NCI-H69 (cell line): ENCODE measurements around the gene GARS1.

Experiments
- DNase-seq: peaks from one replicate; lab custom pipeline; 2025; lab: John Stamatoyannopoulos, UW

GARS1 gene

DNA sequence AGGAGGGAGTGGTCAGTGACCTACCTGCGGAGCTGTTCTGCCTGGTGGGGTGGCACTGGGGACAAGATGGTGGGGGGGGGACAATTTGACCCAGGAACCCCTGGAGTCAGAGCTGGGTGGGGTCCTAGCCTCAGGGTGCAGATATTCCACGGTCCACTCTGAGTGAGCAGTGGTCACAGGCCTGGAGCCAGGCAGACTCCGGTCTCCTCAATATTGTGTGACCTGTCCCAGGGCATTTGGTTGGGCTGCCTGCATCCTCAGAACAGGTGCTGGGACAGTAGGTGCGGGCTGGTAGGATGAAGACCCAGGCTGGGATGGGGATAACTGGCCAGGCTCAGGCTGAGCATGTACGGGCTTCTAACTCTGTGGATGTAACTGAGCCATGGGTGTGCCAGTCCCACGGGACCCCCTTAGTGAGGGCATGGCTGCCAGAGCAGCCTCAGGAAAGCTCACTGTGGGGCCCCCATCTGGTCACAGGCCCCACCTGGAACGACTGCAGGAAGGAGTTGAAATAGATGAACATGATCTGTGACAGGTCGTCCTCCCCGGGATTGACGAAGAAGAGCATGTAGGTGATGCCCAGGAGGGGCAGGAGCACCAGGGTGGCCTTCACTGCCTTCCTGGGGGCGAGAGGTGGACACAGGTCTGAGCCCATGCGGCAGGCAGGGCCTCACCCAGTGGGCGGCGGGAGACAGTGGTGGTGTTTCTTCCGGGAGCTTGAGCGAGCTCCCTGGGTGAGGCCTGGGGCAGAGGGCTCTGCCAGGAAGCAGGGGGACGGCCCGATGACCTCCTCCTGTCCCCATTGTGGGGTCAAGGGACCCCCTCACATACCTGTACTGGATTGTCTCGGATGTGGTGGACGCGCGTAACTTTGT is 60.7 kb downstream of the GARS1 start:
- DNase-seq: no peak

- peak; percentile 38 for DNase-seq
These were observed 61.6 kb downstream of the GARS1 start for GRCh38 chr7:30656006-30656957.

GRCh38 chr7:30657131-30657530 is 62.5 kb downstream of the GARS1 start:
- DNase-seq: no peak

- no peak for DNase-seq
These were observed 63.9 kb downstream of the GARS1 start for GRCh38 chr7:30658479-30659074.

DNA sequence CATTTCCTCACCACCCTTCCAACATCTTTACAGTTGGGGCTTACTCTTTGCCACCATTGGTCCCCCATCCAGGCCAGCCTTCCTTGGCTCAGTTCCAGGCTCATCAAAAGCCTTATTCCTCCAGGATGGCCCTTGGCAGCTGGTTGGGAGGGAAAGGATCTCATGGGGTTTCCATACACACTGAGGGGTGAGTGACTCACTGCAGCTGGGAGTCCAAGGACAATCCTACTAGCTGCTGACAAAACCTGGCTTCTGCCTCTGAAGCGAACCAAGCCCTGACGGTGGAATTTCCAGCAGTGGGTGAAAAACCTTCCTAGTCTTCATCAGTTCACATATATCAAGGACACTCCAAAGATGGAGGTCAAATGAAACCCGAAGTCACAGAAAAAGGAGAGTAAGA is 64.6 kb downstream of the GARS1 start:
- peak; percentile 99 for DNase-seq

DNA sequence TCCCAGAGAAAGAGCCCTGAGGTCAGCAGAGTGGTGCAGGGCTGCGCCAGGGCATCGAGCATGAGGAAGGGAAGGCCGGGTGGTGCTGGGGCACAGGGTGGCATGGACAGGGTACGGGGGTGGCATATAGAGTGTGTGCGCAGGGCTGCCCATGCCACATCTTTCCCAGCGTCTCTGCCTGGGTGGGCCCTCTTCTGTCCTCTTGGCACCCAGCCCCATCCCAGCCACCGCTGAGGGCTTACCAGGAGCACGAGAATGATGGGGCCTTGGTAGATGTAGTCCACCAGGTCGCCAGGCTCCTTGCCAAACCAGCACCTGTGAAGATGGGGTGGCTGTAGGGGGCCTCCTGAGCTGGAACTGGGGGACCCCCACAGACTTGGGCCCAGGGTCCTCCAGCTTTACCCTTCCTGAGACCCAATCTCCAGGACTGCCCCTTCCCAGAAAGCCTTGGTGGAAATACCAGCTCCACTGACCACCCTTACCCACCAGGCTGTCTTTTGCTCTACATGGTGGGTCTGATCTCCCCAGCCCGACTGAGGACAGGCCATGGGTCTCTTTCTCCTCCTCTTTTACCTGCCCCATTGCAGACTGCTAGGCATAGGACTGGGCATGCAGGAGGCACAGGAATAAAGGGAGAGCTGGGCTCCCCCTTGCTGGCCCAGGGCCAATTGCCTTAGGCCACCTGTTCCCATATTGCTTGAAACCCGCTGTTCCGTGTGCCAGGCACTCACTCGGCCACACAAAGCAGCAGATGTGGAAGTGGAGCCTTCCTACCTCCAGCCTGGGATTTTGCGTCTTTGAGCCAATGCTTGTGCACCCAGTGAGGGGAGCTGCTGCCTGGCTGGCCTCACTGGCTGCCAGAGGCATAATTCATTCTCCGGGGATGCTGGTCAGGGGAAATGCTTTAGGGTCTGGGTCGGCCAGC is 65.9 kb downstream of the GARS1 start:
- DNase-seq: peak; percentile 99

GRCh38 chr7:30661926-30662325 is 67.2 kb downstream of the GARS1 start:
- DNase-seq: no peak

DNA sequence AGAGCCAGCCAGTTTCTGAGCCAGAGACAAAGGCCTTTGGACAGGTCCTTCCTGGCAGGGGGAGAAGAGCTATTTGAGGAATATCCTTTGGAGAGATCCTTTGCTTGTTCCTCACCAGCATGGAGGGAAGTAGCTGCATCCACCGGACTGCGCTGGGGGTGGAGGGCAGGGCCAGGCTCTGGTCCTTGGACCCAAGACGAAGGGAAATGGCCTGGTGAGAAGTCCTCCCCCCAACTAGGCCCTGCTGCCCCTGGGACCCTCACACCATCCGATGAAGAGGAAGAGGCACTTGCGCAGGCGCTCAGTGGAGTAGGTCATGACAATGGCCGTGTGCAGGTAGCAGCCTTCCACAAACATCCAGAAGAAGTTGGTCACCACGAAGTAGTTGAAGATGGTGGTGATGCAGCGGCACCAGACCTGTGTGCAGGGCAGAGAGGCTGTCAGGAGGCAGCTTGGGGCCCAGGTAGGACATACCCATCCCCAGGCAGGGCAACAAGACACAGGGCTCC is 67.8 kb downstream of the GARS1 start:
- no peak for DNase-seq

DNA sequence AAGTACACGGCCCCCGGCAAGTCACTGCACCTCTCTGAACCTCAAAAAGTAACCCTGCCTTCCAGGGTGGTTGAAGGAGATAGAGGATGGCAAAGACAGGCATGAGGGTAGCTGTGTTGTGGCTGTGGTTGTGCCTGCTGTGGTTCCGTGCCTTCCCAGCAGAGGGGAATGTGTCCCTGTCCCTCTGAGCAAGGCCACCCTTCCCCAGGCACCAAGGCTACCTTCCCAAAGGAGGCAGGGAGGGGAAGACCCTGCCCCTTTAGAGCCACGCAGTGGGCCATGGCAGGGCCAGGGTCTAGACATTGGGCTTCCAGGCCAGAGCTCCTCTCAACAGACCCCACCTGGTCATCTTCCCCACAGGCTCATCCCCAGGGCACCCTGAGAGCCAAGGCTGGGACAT is 68.7 kb downstream of the GARS1 start:
- DNase-seq: no peak

GRCh38 chr7:30664184-30664885 is 69.7 kb downstream of the GARS1 start:
- no peak for DNase-seq

- no peak for DNase-seq
These were observed 70.4 kb downstream of the GARS1 start for GRCh38 chr7:30665043-30665442.

- DNase-seq: no peak
These were observed 70.8 kb downstream of the GARS1 start for GRCh38 chr7:30665449-30665848.

GRCh38 chr7:30667172-30667571 is 72.5 kb downstream of the GARS1 start:
- DNase-seq: no peak

DNA sequence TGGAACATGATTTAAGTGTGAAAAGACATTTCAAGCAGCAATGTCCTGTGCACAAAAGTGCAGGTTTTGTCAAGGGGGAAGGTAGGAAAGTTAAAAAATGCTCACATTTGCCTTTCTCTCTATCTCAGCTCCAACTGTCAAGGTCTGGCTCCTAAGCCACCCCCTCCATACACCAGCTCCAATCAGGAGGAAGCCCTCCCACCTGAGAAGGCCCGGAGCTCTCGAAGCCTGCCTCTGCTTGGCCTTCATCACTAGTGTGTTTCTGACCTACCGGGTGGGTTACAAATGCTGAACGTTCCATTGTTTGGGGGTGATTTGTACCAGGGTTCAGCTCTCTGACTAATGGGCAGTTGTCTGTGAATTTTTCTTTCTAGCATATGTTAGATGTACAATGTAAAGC is 73.4 kb downstream of the GARS1 start:
- no peak for DNase-seq

DNA sequence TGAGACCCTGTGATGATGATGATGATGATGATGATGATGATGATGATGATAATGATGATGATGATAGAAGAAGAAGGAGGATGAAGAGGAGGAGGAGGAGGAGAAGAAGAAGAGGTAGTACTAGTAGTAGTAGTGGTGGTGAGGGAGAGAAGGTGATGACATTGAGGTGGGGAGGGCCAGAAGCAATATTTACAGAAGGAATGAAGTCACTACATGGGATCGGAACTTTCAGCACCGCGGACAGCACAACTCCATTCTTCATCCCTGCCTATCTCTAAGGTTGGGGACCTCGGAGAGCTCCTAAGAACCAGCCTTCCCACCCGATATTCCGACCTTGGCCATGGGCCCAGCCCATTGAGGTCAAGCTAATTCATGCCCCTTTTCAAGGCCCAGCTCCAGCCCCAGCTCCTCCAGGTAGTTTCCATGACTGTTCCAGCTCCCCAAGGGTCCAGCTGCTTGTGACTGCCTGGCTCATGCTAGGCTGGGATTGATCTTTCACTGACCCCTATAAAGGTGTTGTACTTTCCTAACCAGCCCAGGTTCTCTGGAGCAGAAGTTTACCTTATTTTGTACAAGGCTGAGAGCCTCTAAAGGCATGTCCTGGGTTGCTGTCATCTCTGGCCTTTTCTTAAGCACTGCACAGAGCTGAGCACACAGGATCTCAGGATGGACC is 77.3 kb downstream of the GARS1 start:
- no peak for DNase-seq

DNA sequence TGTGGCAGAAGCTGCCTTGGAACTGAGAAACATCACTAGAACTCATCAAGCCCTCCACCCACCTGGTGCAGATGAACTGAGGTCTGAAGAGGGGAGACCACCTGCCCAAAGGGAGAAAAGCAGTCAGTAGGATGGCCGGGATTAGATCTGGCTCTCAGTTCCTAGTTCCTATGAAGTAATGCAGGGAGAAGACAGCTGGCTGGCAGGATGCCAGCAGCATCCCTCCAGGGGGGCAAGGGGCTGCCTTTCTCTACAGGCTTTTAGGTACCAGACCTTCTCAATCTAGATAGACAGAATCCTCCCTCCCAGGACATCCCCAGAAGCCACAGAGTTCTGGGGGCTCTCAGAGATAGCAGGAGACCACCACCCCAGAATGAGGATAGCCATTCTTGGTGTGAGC is 79.7 kb downstream of the GARS1 start:
- peak; percentile 65 for DNase-seq

DNA sequence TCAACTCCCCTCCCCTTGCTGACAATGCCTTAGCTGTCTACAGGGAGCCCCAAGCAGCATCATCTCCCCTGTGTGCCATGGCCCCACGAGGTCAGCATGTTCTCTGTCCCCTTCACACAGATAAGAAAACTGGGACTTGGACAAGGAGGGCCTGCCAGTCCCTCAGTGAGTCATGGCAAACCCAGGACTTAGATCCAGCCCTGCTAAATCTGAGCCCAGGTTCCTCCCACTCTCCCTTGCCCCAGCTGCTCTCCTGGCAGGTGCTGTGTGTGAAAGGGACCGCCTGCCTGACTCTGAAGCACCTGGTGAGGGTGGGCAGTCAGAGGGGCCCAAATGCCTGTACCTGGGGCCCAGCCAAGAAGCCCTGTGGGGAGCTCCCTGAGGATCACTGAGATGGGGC is 80.2 kb downstream of the GARS1 start:
- DNase-seq: peak; percentile 88

DNA sequence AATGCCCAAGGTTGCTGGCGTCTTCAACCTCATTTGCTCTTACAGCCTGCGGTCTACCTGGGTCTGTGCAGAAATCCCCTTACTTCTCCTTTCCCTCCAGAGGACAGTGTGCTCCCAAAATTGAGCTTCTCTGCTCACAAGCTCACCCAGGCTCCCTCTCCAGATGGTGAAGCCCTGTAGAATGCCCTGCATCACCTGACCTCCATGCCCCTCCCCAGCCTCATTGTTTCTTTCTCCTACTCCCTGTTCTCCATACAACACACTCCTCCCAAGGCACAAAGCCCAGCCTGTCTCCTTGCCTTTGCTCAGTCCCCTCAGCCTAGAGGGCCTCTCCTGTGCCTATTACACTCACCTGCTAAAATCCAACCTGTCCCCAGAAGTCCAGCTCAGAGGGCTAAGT is 84.1 kb downstream of the GARS1 start:
- peak; percentile 77 for DNase-seq

DNA sequence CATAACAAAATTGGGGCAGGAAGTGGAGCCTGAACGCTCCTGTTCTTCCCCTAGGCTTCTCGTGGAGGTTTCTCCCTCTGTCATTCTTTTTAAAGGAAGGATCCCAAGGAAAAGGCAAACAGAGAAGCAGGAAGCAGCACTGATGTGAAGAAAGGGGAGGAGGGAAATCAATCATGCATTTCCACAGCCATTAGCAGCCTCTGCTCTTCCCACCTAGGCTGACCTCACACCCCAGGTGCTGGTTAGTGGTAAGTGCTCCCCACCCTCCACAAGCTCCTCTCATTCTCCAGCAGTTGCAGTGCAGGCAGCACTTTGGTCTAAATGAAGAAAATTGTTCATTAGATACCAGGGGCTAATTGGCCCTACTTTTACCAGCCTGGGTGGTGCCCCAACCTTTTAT is 85.0 kb downstream of the GARS1 start:
- DNase-seq: peak; percentile 89

DNA sequence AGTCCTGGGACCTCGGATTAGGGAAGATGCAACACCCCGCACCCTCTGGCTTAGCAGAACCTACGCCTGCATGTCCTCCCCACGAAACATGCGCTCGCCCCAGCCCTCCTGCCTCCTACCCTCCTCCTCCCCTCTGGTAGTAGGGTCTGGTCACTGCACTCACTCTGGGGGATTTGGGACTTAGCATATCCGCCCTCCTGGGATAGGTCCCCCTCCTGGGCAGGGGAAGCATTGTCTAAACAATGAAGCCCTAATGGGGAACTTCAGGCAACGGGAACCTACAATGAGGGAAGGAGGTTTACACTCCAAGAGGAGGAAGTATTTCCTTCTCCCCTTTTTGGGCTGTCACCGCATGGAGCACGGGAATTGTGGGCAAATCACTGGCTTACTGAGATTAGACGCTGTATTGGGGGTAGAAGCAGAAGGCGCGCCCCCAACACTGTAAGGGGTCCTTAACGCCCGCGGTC is 86.7 kb downstream of the GARS1 start:
- DNase-seq: peak; percentile 69
